Testis (tissue), 3 donors: Measurements from ENCODE around the gene TFF3. TPM values are rescaled to one million over a fixed set of nuclear protein-coding genes. Genes with fewer than 3 reads are reported as not detected.

Experiments used
- DNase-seq: peaks from one replicate; pipeline ENCODE4 v3.0.0-alpha.2; 2019
- H3K27ac ChIP-seq, 2 donors: fragments of 200-600 bp; sonication (generic); one replicate each; pipeline ENCODE4 v1.5.1; 2019
- H3K27me3 ChIP-seq: fragments of 200-600 bp; sonication (generic); one replicate; pipeline ENCODE4 v1.5.1; 2019
- H3K36me3 ChIP-seq: fragments of 200-600 bp; sonication (generic); one replicate; pipeline ENCODE4 v1.5.1; 2017; ENCODE audit warnings: low read depth; ENCODE audit errors: missing control alignments
- H3K4me1 ChIP-seq: fragments of 200-600 bp; sonication (generic); one replicate; pipeline ENCODE4 v1.5.1; 2019
- H3K4me3 ChIP-seq, 2 donors: fragments of 200-600 bp; sonication (generic); one replicate each; pipeline ENCODE4 v1.5.1; 2017 to 2019
- H3K9me3 ChIP-seq: fragments of 200-600 bp; sonication (generic); one replicate; pipeline ENCODE4 v1.5.1; 2017
- POLR2A ChIP-seq: fragments of 450-650 bp; IDR thresholded peaks from one replicate; pipeline ENCODE4 v1.6.1; 2017; ENCODE audit warnings: antibody characterized with exemption, mild to moderate bottlenecking, moderate library complexity
- WGBS, 2 donors: methylation state at CpG; one replicate each; pipeline ENCODE4 v1.1.5; 2018; 5-methylcytosine and 5-hydroxymethylcytosine counted together
- intact Hi-C: fragments of 100-400 bp; cut with DNase I; formaldehyde crosslinking; loops from one replicate; pipeline ENCODE4 v1.15.1; 2023; ENCODE audit warnings: low total_unique reads
- polyA plus RNA-seq: library from polyadenylated mRNA; stranded (reverse); fragments of 350-450 nt; fragmentation: Illumina TruSeq; extraction: RNeasy Lipid Tissue Mini Kit (QIAGEN cat#74804); gene quantifications from one replicate; pipeline ENCODE4 v1.2.3, GENCODE V29; 2014; ENCODE audit warnings: low read depth, low replicate concordance; ENCODE audit not compliant: insufficient read depth
- total RNA-seq, 2 donors: library from RNA; depleted of rRNA; stranded (reverse); fragments of >200 nt; gene quantifications; one replicate each; pipeline ENCODE4 v1.2.3, GENCODE V29; 2016
- TF ChIP-seq, protein P1 (sequence below), 3 experiments: fragments of 450-650 bp in 2 of 3; fragments of 200-600 bp in 1 of 3; sonication (generic) in 1 of 3; IDR thresholded peaks; one replicate each; pipeline ENCODE4 v1.5.1; 2016 to 2019; ENCODE audit warnings: antibody characterized with exemption in 3 of 3, mild to moderate bottlenecking in 2 of 3, moderate library complexity in 1 of 3

TFF3 gene
- total and polyA plus RNA-seq, 3 donors from 2014 or later, result 3.9 to 12.9 (median 11.5) TPM

DNA sequence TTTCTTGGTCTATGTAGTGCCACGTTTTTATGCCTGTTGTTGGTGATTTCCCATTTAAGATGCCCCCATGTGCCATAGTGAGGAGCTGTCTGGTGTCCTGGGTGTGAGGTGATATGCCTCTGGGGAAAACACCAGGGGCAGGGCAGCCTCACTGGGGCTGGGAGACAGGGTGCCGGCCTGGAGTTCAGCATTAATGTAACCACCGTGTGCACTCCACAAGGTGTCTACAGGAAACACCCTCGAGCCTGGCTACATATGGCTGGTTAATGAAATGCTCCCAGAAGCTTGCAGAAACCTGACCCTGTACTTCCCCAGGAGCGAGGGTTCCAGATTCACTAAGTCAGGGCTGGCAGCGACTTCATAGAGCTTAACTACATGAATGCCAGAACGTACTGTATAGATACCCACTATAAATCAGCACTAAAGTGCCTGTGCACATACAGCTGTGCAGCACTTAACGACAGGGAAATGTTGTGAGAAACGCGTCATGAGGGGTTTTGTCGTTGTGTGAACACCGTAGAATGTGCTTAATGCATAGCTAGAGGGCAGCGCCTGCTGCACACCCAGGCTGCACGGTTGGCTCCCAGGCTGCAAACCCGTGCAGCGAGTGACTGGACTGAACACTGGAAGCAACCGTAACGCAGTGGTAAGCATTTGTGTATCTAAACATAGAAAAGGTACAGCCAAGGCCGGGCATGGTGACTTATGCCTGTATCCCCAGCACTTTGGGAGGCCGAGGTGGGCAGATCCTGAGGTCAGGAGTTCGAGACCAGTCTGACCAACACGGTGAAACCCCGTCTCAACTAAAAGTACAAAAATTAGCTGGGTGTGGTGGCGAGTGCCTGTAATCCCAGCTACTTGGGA lies 25.2 kb upstream of the TFF3 start:
- 82 to 83% methylated on average over 21 to 24 of the region's 24 CpGs for WGBS, 2 donors
- H3K36me3 ChIP-seq, result no peaks in the 10 kb centered on the region
- H3K9me3 ChIP-seq, result no peaks in the 10 kb centered on the region
- H3K27me3 ChIP-seq, result no peaks in the 10 kb centered on the region
- no peak overlapping the region for H3K27ac ChIP-seq
- peak; percentile 10 for DNase-seq
- no peaks in the 10 kb centered on the region for H3K4me1 ChIP-seq
- no peak overlapping the region for H3K4me3 ChIP-seq
- intact Hi-C loops, result no loop called here
- TF ChIP-seq, protein P1, sequence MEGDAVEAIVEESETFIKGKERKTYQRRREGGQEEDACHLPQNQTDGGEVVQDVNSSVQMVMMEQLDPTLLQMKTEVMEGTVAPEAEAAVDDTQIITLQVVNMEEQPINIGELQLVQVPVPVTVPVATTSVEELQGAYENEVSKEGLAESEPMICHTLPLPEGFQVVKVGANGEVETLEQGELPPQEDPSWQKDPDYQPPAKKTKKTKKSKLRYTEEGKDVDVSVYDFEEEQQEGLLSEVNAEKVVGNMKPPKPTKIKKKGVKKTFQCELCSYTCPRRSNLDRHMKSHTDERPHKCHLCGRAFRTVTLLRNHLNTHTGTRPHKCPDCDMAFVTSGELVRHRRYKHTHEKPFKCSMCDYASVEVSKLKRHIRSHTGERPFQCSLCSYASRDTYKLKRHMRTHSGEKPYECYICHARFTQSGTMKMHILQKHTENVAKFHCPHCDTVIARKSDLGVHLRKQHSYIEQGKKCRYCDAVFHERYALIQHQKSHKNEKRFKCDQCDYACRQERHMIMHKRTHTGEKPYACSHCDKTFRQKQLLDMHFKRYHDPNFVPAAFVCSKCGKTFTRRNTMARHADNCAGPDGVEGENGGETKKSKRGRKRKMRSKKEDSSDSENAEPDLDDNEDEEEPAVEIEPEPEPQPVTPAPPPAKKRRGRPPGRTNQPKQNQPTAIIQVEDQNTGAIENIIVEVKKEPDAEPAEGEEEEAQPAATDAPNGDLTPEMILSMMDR (IDR thresholded peaks at IDR 0.05), result no peak
- TF ChIP-seq POLR2A, result no peak

DNA sequence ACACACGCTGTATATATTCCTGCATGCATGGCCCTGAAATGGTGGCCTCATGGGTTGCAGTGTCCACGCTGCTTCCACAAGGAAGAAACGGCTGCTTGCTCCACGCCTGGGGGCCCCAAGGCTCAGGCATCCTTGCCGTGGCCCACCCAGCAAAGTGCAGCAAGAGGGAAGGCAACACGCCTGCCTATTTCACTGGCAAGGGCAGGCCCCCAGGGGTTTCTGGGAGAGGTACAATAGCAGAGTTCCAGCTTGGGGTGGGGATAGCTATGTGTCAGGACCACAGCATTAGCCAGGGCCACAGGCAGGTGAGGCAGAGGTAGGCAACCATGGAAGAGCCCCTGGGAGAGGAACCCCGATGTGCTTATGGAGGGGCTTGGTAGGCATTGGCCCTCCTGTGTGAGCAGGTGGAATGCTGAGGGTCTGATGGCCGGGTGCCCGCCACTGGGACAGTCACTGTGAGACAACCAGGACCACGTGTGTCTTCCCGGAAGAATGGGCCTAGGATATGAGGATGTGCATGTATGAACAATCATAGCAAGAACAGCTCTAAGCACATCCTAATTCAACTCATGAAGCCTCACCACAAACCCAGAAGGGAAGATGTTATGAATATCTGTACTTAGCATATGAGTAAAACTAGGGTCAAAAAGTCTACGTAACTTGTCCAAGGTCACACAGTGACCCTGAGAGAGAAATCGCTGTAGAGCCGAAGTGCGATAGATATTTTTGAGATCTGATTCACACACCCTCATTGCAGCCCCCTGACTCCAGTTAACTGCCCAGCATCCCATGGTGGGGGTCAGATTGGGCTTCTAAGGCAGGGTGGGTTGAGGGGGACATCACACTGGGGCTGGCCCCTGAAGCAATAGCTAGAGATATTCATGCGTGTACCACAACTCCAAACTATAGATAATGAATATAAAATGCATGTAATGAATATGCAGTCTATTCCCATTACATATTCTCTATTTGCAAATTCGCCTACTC lies 23.8 kb upstream of the TFF3 start:
- no peaks in the 10 kb centered on the region for H3K27me3 ChIP-seq
- no peak for TF ChIP-seq POLR2A
- TF ChIP-seq, protein P1 (IDR thresholded peaks at IDR 0.05), result no peak
- no peaks in the 10 kb centered on the region for H3K4me1 ChIP-seq
- no peak overlapping the region for H3K4me3 ChIP-seq
- WGBS, 2 donors, result 84 to 87% methylated on average over 12 to 17 of the region's 17 CpGs
- DNase-seq, result peak; percentile 8
- H3K27ac ChIP-seq, result no peak overlapping the region
- intact Hi-C loops, result no loop called here
- H3K9me3 ChIP-seq, result no peaks in the 10 kb centered on the region
- H3K36me3 ChIP-seq, result no peaks in the 10 kb centered on the region

DNA sequence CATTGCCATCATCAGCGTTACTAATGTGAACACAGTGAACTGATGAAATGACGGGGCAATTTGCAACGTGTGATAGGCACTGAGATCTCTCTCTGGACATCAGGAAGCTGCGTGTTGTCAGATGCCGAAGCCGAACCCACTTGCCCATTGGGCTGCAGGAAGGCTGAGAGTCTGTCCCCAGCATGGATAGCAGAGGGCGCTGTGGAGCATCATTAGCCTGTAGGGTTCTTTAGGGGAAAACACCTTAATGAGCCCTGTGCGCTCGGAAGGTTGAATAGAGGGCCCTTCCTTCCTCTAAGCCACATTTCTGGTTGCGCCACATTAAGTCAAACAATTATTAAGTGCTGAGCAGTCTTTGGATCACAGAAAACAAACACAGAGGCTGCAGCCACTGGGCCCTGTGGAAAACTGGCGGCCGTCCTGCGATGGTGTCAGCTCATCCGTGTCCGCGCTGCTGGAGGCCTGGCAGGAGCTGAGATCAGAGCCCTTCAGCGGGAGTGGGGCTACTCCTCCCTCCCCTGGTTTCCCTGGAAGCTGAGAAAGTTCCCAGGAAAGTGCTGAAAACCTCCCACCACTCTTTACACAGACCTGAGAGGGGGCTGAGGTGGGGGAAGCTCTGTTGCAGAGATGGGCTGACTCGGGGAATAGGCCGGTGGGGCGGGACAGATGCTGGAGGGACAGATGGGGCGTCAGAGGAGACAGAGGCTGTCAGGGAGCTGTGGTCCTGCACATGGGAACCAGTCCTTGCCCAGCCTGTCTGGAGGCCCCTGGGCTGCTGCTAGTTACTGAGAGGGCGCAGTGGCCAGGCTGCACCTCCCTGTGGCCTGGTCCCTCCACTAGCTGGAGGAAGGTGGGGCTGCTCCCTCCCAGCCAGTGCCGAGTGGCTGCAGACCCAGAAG lies 22.9 kb upstream of the TFF3 start:
- H3K27me3 ChIP-seq, result no peaks in the 10 kb centered on the region
- TF ChIP-seq, protein P1 (IDR thresholded peaks at IDR 0.05), result peak in 2 of 3 experiments; percentile 17 to 41
- TF ChIP-seq POLR2A, result no peak
- no peaks in the 10 kb centered on the region for H3K36me3 ChIP-seq
- DNase-seq, result peak; percentile 80
- no peaks in the 10 kb centered on the region for H3K4me1 ChIP-seq
- WGBS, 2 donors, result 34 to 45% methylated on average over 23 of the region's 23 CpGs
- intact Hi-C loops, result no loop called here
- no peaks in the 10 kb centered on the region for H3K9me3 ChIP-seq
- H3K27ac ChIP-seq, result no peak overlapping the region
- H3K4me3 ChIP-seq, result no peak overlapping the region

DNA sequence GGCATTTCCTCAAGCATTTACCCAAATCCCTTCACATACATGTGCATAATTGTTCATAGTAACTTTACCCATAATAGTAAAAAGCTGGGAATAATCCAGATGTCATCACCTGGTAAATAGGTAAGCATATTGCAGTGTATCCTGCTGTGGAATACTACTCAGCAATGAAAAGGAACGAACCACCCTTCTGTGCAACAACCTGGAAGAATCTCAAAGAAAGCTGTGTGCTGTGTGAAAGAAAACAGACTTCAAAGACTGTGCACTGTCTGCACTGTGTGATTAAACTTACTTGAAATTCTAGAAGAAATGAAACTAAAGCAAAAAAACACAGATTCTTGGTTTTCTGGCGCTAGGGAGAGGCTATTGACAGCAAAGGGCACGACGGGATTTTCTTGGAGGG lies 22.1 kb upstream of the TFF3 start:
- 65 to 80% methylated on average over 4 of the region's 4 CpGs for WGBS, 2 donors
- Histone ChIP-seq H3K9me3 (no peaks in the 10 kb centered on the region), H3K4me1 (no peaks in the 10 kb centered on the region), H3K36me3 (no peaks in the 10 kb centered on the region), H3K4me3 (no peak overlapping the region), H3K27me3 (no peaks in the 10 kb centered on the region), H3K27ac (no peak overlapping the region)
- no peak for DNase-seq
- TF ChIP-seq POLR2A, result no peak
- TF ChIP-seq, protein P1 (IDR thresholded peaks at IDR 0.05), result no peak
- intact Hi-C loops, result no loop called here
